ENCODE measurements around the gene TRPC4.

TRPC4 gene

GRCh38 chr13:37701972-37702371 lies 167.6 kb downstream of the TRPC4 start:
- no peak overlapping the region for H2BK120ac ChIP-seq (ENCODE audit: low read depth, low read length)
- H2BK15ac ChIP-seq (ENCODE audit: low read length), result no peak overlapping the region
- peaks cover 0 to 2% of the 10 kb centered on the region in 2 donors for H3K4me1 ChIP-seq (ENCODE audit: control insufficient read depth in 2 of 2, insufficient read depth in 1 of 2, low read depth in 1 of 2, low read length in 2 of 2)
- no CpG with 5 or more reads among the region's 4 CpGs for WGBS, 2 donors (ENCODE audit: extremely low coverage in 2 of 2, insufficient read length in 2 of 2, insufficient replicate concordance in 1 of 2)
- no peak overlapping the region for H4K91ac ChIP-seq (ENCODE audit: low read depth, low read length, poor library complexity)
- H3K27me3 ChIP-seq (ENCODE audit: control insufficient read depth in 3 of 3, insufficient read depth in 3 of 3, low read depth in 1 of 3, low read length in 3 of 3), result no peaks in the 10 kb centered on the region
- no peak overlapping the region for H2AFZ ChIP-seq (ENCODE audit: low read length)
- H3K79me1 ChIP-seq (ENCODE audit: low read depth, low read length), result no peaks in the 10 kb centered on the region
- H3K4ac ChIP-seq (ENCODE audit: low read length), result no peak overlapping the region
- H3K14ac ChIP-seq (ENCODE audit: low read length), result no peak overlapping the region
- no peak overlapping the region for H3K9ac ChIP-seq (ENCODE audit: low read depth, low read length, poor library complexity)
- H3K4me3 ChIP-seq (ENCODE audit: low read length in 2 of 2), result no peak overlapping the region
- no peak overlapping the region for H3K23ac ChIP-seq (ENCODE audit: low read depth, low read length, poor library complexity)
- DNase-seq (ENCODE audit: low spot score), result no peak
- H3K9me3 ChIP-seq (replicated peaks in 1 of 2; ENCODE audit: control insufficient read depth in 2 of 2, insufficient read depth in 1 of 2, low read depth in 1 of 2, low read length in 2 of 2), result no peaks in the 10 kb centered on the region
- H3K36me3 ChIP-seq (replicated peaks in 1 of 2; ENCODE audit: control insufficient read depth in 2 of 2, insufficient read depth in 2 of 2, low read length in 2 of 2), result no peaks in the 10 kb centered on the region
- H3K18ac ChIP-seq (ENCODE audit: low read length), result no peak overlapping the region
- no peak overlapping the region for H3K4me2 ChIP-seq (ENCODE audit: insufficient read depth, low read length, poor library complexity, severe bottlenecking)
- no peak overlapping the region for H3K27ac ChIP-seq (replicated peaks; ENCODE audit: low read length)
- H4K8ac ChIP-seq (ENCODE audit: low read depth, low read length), result no peak overlapping the region
- H2BK5ac ChIP-seq (ENCODE audit: low read length), result no peak overlapping the region
- no peak overlapping the region for H2BK12ac ChIP-seq (ENCODE audit: low read length)
- no peak overlapping the region for H2AK5ac ChIP-seq (ENCODE audit: low read depth, low read length)

- no peaks in the 10 kb centered on the region for H3K79me1 ChIP-seq (ENCODE audit: low read depth, low read length)
- H4K91ac ChIP-seq (ENCODE audit: low read depth, low read length, poor library complexity), result no peak overlapping the region
- H3K27me3 ChIP-seq (ENCODE audit: control insufficient read depth in 3 of 3, insufficient read depth in 3 of 3, low read depth in 1 of 3, low read length in 3 of 3), result no peaks in the 10 kb centered on the region
- no peak overlapping the region for H3K23ac ChIP-seq (ENCODE audit: low read depth, low read length, poor library complexity)
- H2BK12ac ChIP-seq (ENCODE audit: low read length), result no peak overlapping the region
- WGBS, 2 donors (ENCODE audit: extremely low coverage in 2 of 2, insufficient read length in 2 of 2, insufficient replicate concordance in 1 of 2), result no CpG with 5 or more reads among the region's 4 CpGs
- no peaks in the 10 kb centered on the region for H3K9me3 ChIP-seq (replicated peaks in 1 of 2; ENCODE audit: control insufficient read depth in 2 of 2, insufficient read depth in 1 of 2, low read depth in 1 of 2, low read length in 2 of 2)
- peaks cover 0 to 2% of the 10 kb centered on the region in 2 donors for H3K4me1 ChIP-seq (ENCODE audit: control insufficient read depth in 2 of 2, insufficient read depth in 1 of 2, low read depth in 1 of 2, low read length in 2 of 2)
- H3K27ac ChIP-seq (replicated peaks; ENCODE audit: low read length), result no peak overlapping the region
- no peak overlapping the region for H3K9ac ChIP-seq (ENCODE audit: low read depth, low read length, poor library complexity)
- no peak overlapping the region for H3K14ac ChIP-seq (ENCODE audit: low read length)
- H3K18ac ChIP-seq (ENCODE audit: low read length), result no peak overlapping the region
- no peak overlapping the region for H2BK120ac ChIP-seq (ENCODE audit: low read depth, low read length)
- no peak overlapping the region for H2AFZ ChIP-seq (ENCODE audit: low read length)
- no peak overlapping the region for H3K4ac ChIP-seq (ENCODE audit: low read length)
- H4K8ac ChIP-seq (ENCODE audit: low read depth, low read length), result no peak overlapping the region
- no peak overlapping the region for H2BK15ac ChIP-seq (ENCODE audit: low read length)
- no peak overlapping the region for H3K4me2 ChIP-seq (ENCODE audit: insufficient read depth, low read length, poor library complexity, severe bottlenecking)
- no peaks in the 10 kb centered on the region for H3K36me3 ChIP-seq (replicated peaks in 1 of 2; ENCODE audit: control insufficient read depth in 2 of 2, insufficient read depth in 2 of 2, low read length in 2 of 2)
- no peak overlapping the region for H3K4me3 ChIP-seq (ENCODE audit: low read length in 2 of 2)
- H2AK5ac ChIP-seq (ENCODE audit: low read depth, low read length), result no peak overlapping the region
- no peak for DNase-seq (ENCODE audit: low spot score)
- H2BK5ac ChIP-seq (ENCODE audit: low read length), result no peak overlapping the region
Measured at GRCh38 chr13:37701306-37701705, 168.3 kb downstream of the TRPC4 start.

DNA sequence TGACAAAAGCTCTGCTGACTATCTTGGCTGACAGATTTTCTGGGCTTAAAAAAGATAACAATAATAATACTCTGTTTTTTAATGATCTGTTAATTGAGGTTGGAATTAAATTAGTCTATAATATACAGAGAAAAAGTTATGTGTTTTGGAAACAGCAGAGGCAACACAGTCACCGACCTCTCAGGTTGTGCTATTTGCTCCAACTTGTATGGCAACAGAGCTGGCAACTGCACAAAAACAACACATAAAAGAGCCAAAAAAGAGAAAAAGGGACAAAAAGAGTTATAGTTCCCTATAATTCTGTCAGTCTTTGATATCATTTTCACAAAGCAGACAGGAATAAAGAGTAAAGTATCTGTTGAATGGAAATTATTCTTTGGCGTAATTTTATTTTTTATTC lies 168.7 kb downstream of the TRPC4 start:
- Histone ChIP-seq H4K8ac (ENCODE audit: low read depth, low read length) (no peak overlapping the region), H3K9me3 (replicated peaks in 1 of 2; ENCODE audit: control insufficient read depth in 2 of 2, insufficient read depth in 1 of 2, low read depth in 1 of 2, low read length in 2 of 2) (no peaks in the 10 kb centered on the region), H4K91ac (ENCODE audit: low read depth, low read length, poor library complexity) (no peak overlapping the region), H2BK5ac (ENCODE audit: low read length) (no peak overlapping the region), H3K9ac (ENCODE audit: low read depth, low read length, poor library complexity) (no peak overlapping the region), H3K36me3 (replicated peaks in 1 of 2; ENCODE audit: control insufficient read depth in 2 of 2, insufficient read depth in 2 of 2, low read length in 2 of 2) (no peaks in the 10 kb centered on the region), H3K4me2 (ENCODE audit: insufficient read depth, low read length, poor library complexity, severe bottlenecking) (no peak overlapping the region), H3K4ac (ENCODE audit: low read length) (no peak overlapping the region), H3K27ac (replicated peaks; ENCODE audit: low read length) (no peak overlapping the region), H2BK15ac (ENCODE audit: low read length) (no peak overlapping the region), H3K4me1 (ENCODE audit: control insufficient read depth in 2 of 2, insufficient read depth in 1 of 2, low read depth in 1 of 2, low read length in 2 of 2) (peaks cover 0 to 2% of the 10 kb centered on the region in 2 donors), H3K18ac (ENCODE audit: low read length) (no peak overlapping the region), H2AK5ac (ENCODE audit: low read depth, low read length) (no peak overlapping the region), H2BK12ac (ENCODE audit: low read length) (no peak overlapping the region), H3K79me1 (ENCODE audit: low read depth, low read length) (no peaks in the 10 kb centered on the region), H3K4me3 (ENCODE audit: low read length in 2 of 2) (no peak overlapping the region), H3K27me3 (ENCODE audit: control insufficient read depth in 3 of 3, insufficient read depth in 3 of 3, low read depth in 1 of 3, low read length in 3 of 3) (no peaks in the 10 kb centered on the region), H2AFZ (ENCODE audit: low read length) (no peak overlapping the region), H3K14ac (ENCODE audit: low read length) (no peak overlapping the region), H2BK120ac (ENCODE audit: low read depth, low read length) (no peak overlapping the region), H3K23ac (ENCODE audit: low read depth, low read length, poor library complexity) (no peak overlapping the region)
- WGBS, 2 donors (ENCODE audit: extremely low coverage in 2 of 2, insufficient read length in 2 of 2, insufficient replicate concordance in 1 of 2), result no CpG with 5 or more reads among the region's 2 CpGs
- DNase-seq (ENCODE audit: low spot score), result no peak

DNA sequence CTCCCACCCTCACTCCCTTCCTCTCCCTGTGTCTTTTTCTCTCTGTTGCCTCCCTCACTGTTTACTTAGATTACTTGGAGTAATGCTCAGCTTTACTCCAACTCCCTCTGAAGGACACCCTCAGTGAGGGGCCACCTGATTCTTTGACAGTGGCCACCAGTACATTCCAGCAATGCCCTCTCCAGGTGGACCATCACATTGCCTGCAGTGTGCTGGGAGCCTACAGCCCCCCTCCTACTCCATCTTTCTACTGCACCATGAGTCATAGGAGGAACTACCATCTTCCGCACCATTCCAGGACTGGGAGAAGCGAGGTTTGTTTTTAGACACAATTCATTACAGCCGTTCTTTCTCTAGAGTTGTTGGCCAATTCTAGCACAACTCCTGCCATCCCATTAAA lies 174.4 kb downstream of the TRPC4 start:
- no peak overlapping the region for H2AK5ac ChIP-seq (ENCODE audit: low read depth, low read length)
- H3K27me3 ChIP-seq (ENCODE audit: control insufficient read depth in 3 of 3, insufficient read depth in 3 of 3, low read depth in 1 of 3, low read length in 3 of 3), result no peaks in the 10 kb centered on the region
- peaks cover 0 to 10% of the 10 kb centered on the region in 2 donors for H3K9me3 ChIP-seq (replicated peaks in 1 of 2; ENCODE audit: control insufficient read depth in 2 of 2, insufficient read depth in 1 of 2, low read depth in 1 of 2, low read length in 2 of 2)
- no peak overlapping the region for H3K9ac ChIP-seq (ENCODE audit: low read depth, low read length, poor library complexity)
- no peak overlapping the region for H3K14ac ChIP-seq (ENCODE audit: low read length)
- no peak overlapping the region for H3K4me2 ChIP-seq (ENCODE audit: insufficient read depth, low read length, poor library complexity, severe bottlenecking)
- no peak overlapping the region for H3K4ac ChIP-seq (ENCODE audit: low read length)
- WGBS, 2 donors (ENCODE audit: extremely low coverage in 2 of 2, insufficient read length in 2 of 2, insufficient replicate concordance in 1 of 2), result no CpG with 5 or more reads among the region's 3 CpGs
- H2BK15ac ChIP-seq (ENCODE audit: low read length), result no peak overlapping the region
- H3K18ac ChIP-seq (ENCODE audit: low read length), result no peak overlapping the region
- H3K4me3 ChIP-seq (ENCODE audit: low read length in 2 of 2), result no peak overlapping the region
- no peak overlapping the region for H2BK5ac ChIP-seq (ENCODE audit: low read length)
- H2BK12ac ChIP-seq (ENCODE audit: low read length), result no peak overlapping the region
- no peaks in the 10 kb centered on the region for H3K79me1 ChIP-seq (ENCODE audit: low read depth, low read length)
- H2AFZ ChIP-seq (ENCODE audit: low read length), result no peak overlapping the region
- H3K23ac ChIP-seq (ENCODE audit: low read depth, low read length, poor library complexity), result no peak overlapping the region
- H2BK120ac ChIP-seq (ENCODE audit: low read depth, low read length), result no peak overlapping the region
- no peak overlapping the region for H3K27ac ChIP-seq (replicated peaks; ENCODE audit: low read length)
- no peaks in the 10 kb centered on the region for H3K36me3 ChIP-seq (replicated peaks in 1 of 2; ENCODE audit: control insufficient read depth in 2 of 2, insufficient read depth in 2 of 2, low read length in 2 of 2)
- no peaks in the 10 kb centered on the region for H3K4me1 ChIP-seq (ENCODE audit: control insufficient read depth in 2 of 2, insufficient read depth in 1 of 2, low read depth in 1 of 2, low read length in 2 of 2)
- H4K91ac ChIP-seq (ENCODE audit: low read depth, low read length, poor library complexity), result no peak overlapping the region
- no peak for DNase-seq (ENCODE audit: low spot score)
- H4K8ac ChIP-seq (ENCODE audit: low read depth, low read length), result no peak overlapping the region
